Activated CD4-positive, alpha-beta T cell treated with anti-CD3 and anti-CD28 coated beads, Interleukin-2, amount 50 U/mL, for 1 hour (primary cell): ENCODE results near the gene EFCAB6.

Experiments
- DNase-seq: peaks from one replicate; pipeline ENCODE4 v3.0.0-alpha.2; 2020

The EFCAB6 gene

GRCh38 chr22:43845981-43846380, 33.9 kb upstream of the EFCAB6 start:
- DNase-seq, result no peak

- DNase-seq, result no peak
Measured at GRCh38 chr22:43844560-43845545, 32.7 kb upstream of the EFCAB6 start.

DNA sequence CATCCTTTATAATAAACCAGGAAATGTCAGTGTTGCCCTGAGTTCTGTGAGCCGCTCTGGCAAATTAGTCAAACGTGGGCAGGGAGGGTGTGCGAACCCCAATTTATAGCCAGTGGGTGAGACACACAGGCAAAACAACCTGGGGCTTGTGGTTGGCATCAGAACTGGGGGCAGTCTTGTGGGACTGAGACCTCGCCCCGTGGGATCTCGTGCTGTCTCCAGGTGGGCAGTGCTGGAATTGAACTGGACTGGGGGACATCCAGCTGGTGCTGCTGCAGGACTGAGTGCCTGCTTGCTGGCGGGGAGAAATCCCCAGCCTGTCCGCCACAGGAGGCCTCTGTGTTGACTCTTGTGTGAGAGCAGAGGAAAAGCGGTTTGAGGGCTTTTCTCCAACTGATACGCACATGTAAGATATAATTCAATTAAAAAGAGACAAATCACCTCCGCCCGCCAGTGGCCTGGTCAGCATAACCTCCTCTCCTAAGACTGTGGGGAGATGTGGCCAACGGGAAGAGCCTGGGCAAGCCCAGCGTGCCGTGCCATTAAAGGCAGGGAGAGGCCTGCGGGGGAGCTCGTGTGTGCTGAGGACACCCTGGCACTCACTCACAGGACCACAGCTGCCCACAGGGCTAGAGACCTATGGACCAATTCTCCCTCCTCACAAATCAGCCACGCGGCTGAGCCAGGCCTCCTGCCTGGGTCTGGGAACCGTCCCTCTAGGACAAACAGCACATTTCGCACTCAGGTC, 31.9 kb upstream of the EFCAB6 start:
- DNase-seq, result no peak

GRCh38 chr22:43841742-43842141, 29.6 kb upstream of the EFCAB6 start:
- DNase-seq, result no peak

DNA sequence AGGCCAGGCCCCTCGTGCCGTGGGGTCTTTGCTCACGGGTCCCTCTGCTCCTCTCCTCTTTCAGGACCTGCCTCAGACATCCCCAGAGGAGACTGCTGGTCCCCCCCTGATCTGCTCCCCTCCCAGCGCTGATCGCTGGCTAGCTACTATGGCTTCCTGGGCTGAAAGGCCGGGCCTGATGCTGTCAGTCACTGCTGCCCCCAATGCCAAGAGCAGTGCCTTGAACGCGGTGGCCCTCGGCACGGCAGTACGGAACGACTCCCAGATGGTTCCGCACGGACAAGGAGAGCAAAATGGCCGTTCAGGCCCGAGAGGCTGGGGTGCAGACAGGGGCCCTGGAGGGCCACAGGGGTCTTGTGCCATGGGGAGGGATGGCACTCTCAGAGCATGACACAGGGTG, 28.7 kb upstream of the EFCAB6 start:
- no peak for DNase-seq

- no peak for DNase-seq
Measured at GRCh38 chr22:43840431-43840830, 28.3 kb upstream of the EFCAB6 start.

DNA sequence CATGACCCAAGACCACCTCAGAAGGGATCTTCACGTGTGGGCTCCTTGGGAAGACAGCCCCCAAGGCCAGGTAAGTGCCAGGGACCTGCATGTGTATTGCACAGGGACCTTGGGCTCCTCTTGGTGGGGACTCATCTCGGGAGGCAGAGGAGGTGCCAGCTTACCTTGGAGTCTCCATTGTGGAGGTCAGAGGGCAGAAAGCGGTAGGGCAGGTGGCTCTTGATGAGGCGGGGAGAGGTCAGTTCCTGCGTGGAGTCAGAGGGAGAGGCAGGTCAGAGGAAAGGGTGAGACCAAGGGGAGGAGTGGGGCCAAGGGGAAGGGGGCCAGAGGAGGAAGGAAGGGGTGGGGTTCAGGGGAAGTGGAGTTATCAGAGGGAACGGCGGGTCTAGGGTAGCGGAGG, 27.7 kb upstream of the EFCAB6 start:
- DNase-seq, result no peak

DNA sequence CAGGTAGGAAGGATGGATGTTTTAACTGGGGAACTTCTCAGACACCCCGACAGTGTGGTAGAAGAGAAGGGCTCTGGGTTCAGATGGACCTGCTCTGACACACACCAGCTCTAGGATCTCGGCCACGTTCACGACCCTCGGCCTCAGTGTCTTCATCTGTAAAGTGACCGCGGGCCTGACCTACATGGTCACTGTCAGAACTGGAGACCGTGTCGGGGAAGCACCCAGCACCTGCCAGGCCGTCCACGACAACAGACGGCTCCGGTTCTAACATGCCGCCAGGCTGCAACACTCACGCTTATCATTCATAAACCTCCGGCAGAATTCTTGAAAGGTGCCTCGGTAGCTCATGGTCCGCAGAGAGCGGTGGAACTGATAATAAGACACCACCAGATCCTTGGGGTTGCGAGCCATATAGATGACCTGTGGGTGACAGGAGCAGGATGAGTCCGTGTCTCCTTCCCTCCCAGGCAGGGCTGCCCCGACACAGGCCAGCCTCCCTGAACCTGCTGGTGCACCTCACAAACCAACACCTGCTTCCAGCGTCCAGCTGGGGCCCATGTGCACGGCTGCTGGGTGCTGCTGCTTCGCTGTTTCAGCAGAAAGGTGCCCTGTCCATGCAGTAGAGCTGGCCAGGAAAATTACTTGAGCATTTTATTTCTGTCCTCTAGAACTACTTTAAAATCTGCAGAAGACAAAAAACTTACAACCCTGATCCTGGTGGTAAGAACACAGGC, 26.6 kb upstream of the EFCAB6 start:
- no peak for DNase-seq

- no peak for DNase-seq
Measured at GRCh38 chr22:43838161-43838560, 26.1 kb upstream of the EFCAB6 start.

DNA sequence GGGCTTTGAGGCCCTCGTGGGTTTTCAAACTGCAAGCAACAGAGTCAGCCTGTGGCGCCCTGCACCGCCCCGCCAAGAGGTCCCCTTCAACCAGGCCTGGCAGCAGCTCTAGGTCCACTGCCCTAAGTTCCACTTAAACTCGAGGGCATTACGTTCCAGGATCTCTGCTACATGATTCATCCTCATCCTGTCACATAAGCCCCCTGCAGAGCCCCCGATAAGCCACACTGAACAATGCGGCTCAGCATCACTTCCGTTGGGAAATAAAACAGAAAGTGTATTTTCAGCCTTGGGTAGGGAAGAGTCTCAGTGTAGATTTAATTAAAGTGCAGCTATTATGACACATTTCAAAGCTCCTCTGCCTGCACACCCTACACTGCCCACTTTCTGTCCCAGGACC, 25.6 kb upstream of the EFCAB6 start:
- DNase-seq, result no peak

GRCh38 chr22:43835736-43836135, 23.6 kb upstream of the EFCAB6 start:
- DNase-seq, result no peak

DNA sequence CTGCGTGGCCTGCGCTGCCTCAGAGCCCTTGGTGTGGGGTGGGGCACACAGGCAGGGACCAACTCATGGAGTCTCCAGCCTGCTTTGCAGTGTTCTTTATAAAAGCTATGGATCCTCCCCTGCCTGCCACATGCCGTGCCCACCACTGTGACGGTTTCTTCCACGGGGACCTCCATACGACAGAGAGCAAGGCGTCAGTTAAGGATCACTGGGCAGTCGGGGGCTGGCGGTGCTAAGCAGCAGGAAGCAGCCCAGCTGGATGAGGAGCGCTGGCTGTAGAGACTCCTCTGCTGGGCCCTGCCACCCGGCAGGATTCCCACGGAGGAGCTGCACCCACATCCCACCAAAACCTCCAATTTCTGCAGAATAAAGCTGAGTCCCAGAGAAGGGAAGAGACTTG, 23.1 kb upstream of the EFCAB6 start:
- no peak for DNase-seq

- no peak for DNase-seq
Measured at GRCh38 chr22:43833286-43834240, 21.5 kb upstream of the EFCAB6 start.

DNA sequence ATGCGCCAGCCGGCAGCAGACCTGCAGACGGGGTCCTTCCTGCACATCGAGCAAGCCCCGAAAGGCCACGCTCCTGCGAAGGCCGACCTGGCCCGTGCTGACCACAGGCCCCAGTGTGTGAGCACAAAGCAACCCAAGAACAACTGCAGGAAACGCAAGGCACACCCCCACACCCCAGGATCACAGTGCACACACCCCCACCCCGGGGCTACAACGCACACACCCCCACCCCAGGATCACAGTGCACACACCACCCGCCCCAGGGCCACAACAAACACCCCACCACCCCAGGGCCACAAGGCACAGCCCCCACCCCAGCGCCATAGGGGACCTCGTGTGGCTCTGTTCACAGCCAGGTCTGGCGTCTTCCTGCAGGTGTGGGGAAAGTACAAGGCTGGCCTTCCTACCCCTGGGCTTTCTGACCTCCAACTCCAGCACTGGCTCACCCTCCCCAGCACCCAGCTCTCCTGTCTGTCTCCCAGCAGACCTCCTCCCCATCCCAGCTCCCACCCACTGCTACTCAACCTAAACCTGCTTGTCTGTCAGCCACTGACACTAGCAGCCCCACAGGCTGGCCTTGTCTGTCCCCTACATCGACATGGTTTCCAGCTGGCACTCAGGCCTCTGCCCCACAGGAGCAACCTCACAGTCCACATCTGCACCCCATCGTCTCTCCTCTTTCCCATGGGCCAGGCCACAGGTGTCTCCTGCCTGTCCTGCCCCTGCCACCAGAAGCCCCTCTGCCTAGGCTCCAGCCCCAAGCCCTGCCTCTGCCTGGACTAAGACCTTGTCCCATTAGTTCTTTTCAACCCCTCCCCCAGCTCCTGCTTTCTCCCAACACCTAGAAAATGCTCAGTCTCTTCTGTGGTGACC, 20.5 kb upstream of the EFCAB6 start:
- no peak for DNase-seq

DNA sequence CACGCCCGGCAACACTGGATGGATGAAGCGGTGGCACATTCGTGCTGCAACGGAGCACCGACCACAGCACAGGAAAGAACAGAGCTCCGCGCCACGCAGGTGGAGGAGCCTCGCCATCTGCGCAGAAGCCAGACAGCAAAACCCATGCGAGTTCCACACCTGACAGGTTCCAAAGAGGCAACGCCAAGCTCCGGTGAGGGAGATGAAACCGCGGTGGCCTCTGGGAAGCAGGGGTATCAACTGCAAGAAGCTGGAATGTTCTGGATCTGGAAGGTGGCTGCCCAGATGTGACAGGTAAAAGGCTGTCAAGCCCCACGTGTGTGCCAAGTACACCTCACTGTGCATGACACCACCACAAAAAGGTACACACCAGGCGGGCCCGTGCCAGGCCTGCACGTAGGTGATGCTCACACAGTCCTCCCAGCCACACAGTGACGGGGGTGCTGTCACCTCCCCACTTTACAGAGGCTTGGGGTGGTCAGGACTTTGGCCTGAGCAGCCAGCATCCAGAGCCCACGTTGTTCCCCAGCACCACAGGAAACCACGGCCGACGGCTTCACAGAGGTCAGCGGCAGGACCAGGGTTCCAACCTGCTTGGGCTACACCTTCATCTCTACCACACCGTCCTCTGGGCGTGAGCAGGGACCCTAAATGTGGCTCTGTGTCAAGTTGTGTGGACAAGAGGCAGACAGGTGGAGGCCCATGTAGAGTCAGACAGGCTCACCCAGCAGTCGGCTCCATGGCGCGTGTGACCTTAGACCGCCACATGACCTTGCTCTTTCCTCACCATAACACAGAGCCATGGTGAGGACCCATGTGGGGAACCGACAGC, 19.7 kb upstream of the EFCAB6 start:
- no peak for DNase-seq

DNA sequence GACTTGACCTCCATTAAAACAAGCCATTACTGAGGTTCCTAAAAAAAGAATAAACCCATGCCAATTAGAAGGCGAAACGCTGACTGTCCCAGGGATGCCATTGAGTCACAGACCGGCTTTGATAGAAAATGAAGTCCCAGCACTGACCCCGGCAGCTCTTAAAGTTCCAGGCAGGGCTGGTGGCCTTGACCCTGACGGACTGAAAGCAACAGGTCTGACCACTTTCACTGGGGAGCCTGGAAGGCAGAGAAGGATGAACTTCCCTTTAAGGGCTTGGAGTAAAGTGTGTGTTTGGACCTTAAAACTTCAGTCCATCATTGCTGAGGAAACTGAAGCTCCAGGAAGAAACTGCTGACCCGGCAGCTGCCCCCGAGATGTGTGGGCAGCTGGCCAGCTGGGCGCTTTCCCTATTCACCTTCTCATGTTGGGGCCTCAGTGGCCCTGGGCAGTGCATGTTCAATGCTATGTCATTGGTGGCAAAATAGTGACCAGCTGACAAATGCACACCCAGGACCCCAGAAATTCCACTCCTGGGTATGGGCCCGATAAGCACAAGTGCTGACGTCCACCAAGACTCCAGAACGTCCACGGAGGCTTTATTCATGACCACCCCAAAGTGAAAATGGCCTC, 18.9 kb upstream of the EFCAB6 start:
- no peak for DNase-seq

DNA sequence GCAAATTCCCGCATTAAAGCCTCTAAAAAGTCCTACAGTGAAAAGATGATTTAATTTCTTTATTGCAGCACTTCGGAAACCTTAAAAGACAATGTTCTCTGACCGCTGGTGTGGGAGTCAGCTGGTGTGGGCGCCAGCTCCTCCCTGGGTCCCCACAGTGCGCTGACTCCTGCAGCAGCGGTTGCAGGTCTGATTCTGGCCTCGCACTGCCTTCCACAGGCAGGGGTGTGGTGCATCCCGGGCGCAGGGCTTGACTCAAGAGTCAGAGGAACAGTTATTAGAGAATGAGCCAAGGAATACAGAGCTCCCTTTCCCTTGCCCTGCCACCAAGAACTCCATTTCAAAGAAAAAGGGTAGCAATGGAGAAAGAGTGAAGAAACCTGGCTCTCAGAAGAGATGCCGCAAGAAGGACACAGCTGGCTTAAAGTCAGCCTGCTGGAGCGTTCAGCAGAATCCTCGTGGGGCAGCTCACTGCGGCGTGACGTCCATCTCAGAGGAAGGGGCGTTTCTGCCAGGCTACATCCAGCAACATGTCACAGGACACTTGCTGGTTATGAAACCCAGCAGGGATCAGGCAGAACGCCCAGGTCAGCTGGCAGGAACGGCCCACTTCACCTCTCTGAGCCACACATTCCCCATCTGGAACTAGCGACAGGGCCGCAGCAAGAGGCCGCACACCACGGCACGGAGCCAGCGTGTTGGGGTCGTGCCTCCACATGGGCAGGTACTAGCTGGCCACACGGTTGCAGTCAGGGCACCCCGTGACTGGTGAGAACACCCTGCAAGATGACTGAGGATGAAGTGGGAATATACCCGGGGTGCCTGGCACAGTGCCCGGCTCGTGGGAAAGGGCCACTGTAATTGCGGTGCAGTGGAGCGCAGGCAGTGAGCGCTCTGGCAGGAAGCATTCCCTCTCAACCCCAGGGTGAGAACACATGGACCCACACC, 18.1 kb upstream of the EFCAB6 start:
- DNase-seq, result no peak

DNA sequence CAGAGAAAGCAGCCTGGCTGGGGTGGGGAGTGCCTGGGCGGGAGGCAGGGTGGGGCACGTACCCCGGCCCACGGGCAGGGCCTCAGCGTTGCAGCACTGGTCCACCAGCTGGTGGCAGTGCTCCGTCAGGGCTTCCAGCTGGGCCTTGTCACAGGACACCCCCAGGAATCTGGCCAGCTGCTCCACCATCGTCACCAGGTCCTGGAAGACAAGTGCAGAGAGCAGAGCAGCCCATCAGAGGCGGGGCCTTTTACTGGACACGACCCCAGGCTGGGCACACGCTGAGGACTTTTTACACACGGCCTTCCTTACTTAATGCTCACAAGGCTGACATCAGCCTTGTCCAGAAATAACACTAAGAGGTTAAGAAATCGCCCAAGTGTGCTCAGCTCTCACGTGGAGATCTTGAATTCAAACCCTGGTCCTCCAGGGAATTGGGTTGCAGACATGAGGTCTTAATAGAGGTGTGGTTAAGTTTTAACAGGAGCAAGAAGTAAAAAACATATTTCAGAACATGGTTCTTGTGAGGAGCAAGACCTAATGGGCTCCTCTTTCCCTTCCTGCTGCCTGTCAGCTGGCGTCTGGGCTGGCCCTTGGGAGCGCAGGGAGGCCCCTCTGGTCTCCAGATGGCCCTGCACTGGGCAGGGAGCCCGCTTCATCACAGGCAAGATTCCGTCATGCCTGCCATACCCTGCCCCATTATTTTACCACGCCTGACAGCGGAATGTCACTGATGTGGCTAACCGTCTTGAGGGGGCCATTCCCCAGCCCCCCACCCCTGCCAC, 17.1 kb upstream of the EFCAB6 start:
- DNase-seq, result no peak
